H9 (cell line): ENCODE results near the gene HAUS2. TPM values are rescaled to one million over a fixed set of nuclear protein-coding genes. Genes with fewer than 3 reads are reported as not detected.

Source experiments
- DNase-seq: peaks from one replicate; pipeline ENCODE4 v3.0.0-alpha.2; 2017
- H2AFZ ChIP-seq: one replicate; pipeline ENCODE4 v1.6.1; 2013; ENCODE audit warnings: mild to moderate bottlenecking, low read length, control low read depth, moderate library complexity
- H2AK5ac ChIP-seq: 2 replicates; pipeline ENCODE4 v1.6.1; 2013; ENCODE audit warnings: low read length, control low read depth, mixed read lengths; ENCODE audit not compliant: insufficient read length
- H2BK120ac ChIP-seq: one replicate; pipeline ENCODE4 v1.6.1; 2013; ENCODE audit warnings: low read depth, mild to moderate bottlenecking, low read length, control low read depth, inconsistent platforms; ENCODE audit not compliant: poor library complexity, severe bottlenecking
- H2BK12ac ChIP-seq: 2 replicates; pipeline ENCODE4 v1.6.1; 2013; ENCODE audit warnings: low read length, control low read depth, mixed read lengths, low read depth; ENCODE audit not compliant: insufficient read length
- H2BK15ac ChIP-seq: 2 replicates; pipeline ENCODE4 v1.6.1; 2013; ENCODE audit warnings: low read depth, low read length, control low read depth
- H2BK20ac ChIP-seq: one replicate; pipeline ENCODE4 v1.6.1; 2013; ENCODE audit warnings: low read depth, mild to moderate bottlenecking, low read length, control low read depth, inconsistent platforms; ENCODE audit not compliant: poor library complexity, severe bottlenecking
- H2BK5ac ChIP-seq: 2 replicates; pipeline ENCODE4 v1.6.1; 2013; ENCODE audit warnings: low read length, control low read depth, mixed read lengths; ENCODE audit not compliant: insufficient read length
- H3K14ac ChIP-seq: 2 replicates; pipeline ENCODE4 v1.6.1; 2013; ENCODE audit warnings: low read length, control low read depth; ENCODE audit not compliant: insufficient read depth
- H3K18ac ChIP-seq: 2 replicates; pipeline ENCODE4 v1.6.1; 2013; ENCODE audit warnings: low read depth, mild to moderate bottlenecking, mixed read lengths, low read length, control low read depth; ENCODE audit not compliant: insufficient read length
- H3K23ac ChIP-seq: 2 replicates; pipeline ENCODE4 v1.6.1; 2013; ENCODE audit warnings: low read length, control low read depth, mixed read lengths, low read depth; ENCODE audit not compliant: insufficient read length
- H3K23me2 ChIP-seq: 2 replicates; pipeline ENCODE4 v1.6.1; 2013; ENCODE audit warnings: low read depth, mild to moderate bottlenecking, mixed read lengths, low read length, control low read depth; ENCODE audit not compliant: insufficient read length, poor library complexity, severe bottlenecking
- H3K27ac ChIP-seq: 2 replicates; pipeline ENCODE4 v1.5.1; 2013; ENCODE audit warnings: low read length, control low read depth, mixed read lengths, low read depth; ENCODE audit not compliant: insufficient read length
- H3K27me3 ChIP-seq: 2 replicates; pipeline ENCODE4 v1.6.1; 2013; ENCODE audit warnings: low read length, control low read depth, inconsistent platforms; ENCODE audit not compliant: insufficient read depth
- H3K4ac ChIP-seq: 2 replicates; pipeline ENCODE4 v1.6.1; 2013; ENCODE audit warnings: low read depth, mild to moderate bottlenecking, control low read depth, inconsistent platforms, low read length, moderate library complexity
- H3K4me1 ChIP-seq: 2 replicates; pipeline ENCODE4 v1.6.1; 2013; ENCODE audit warnings: low read length, control low read depth, inconsistent platforms; ENCODE audit not compliant: insufficient read depth
- H3K4me2 ChIP-seq: 2 replicates; pipeline ENCODE4 v1.6.1; 2013; ENCODE audit warnings: low read length, control low read depth, mixed read lengths; ENCODE audit not compliant: insufficient read length, insufficient read depth
- H3K56ac ChIP-seq: 2 replicates; pipeline ENCODE4 v1.6.1; 2013; ENCODE audit warnings: low read depth, mild to moderate bottlenecking, mixed read lengths, low read length, control low read depth; ENCODE audit not compliant: insufficient read length
- H3K79me1 ChIP-seq: 2 replicates; pipeline ENCODE4 v1.6.1; 2013; ENCODE audit warnings: low read depth, mild to moderate bottlenecking, moderate library complexity, low read length, control low read depth, inconsistent platforms; ENCODE audit not compliant: insufficient read depth, poor library complexity, severe bottlenecking
- H3K79me2 ChIP-seq: 2 replicates; pipeline ENCODE4 v1.6.1; 2013; ENCODE audit warnings: low read length, control low read depth, inconsistent platforms; ENCODE audit not compliant: insufficient read depth
- H3K9ac ChIP-seq: 2 replicates; pipeline ENCODE4 v1.6.1; 2013; ENCODE audit warnings: low read length, control low read depth, mixed read lengths; ENCODE audit not compliant: insufficient read length; ENCODE audit errors: extremely low read depth
- H3K9me3 ChIP-seq: one replicate; pipeline ENCODE4 v1.6.1; 2013; ENCODE audit warnings: low read depth, low read length, inconsistent platforms; ENCODE audit not compliant: control insufficient read depth
- H3T11ph ChIP-seq: one replicate; pipeline ENCODE4 v1.6.1; 2013; ENCODE audit warnings: mild to moderate bottlenecking, low read length, control low read depth, inconsistent platforms
- H4K20me1 ChIP-seq: one replicate; pipeline ENCODE4 v1.6.1; 2013; ENCODE audit not compliant: control insufficient read depth, insufficient read length, insufficient read depth
- H4K5ac ChIP-seq: 2 replicates; pipeline ENCODE4 v1.6.1; 2013; ENCODE audit warnings: low read depth, mild to moderate bottlenecking, mixed read lengths, low read length, control low read depth; ENCODE audit not compliant: insufficient read length
- H4K8ac ChIP-seq: replicated peaks from 2 replicates; pipeline ENCODE4 v1.6.1; 2013; ENCODE audit warnings: low read length, control low read depth, mixed read lengths, low read depth; ENCODE audit not compliant: insufficient read length
- H4K91ac ChIP-seq: 2 replicates; pipeline ENCODE4 v1.6.1; 2013; ENCODE audit warnings: low read depth, mild to moderate bottlenecking, moderate library complexity, mixed read lengths, low read length, control low read depth; ENCODE audit not compliant: insufficient read length
- H3K27ac Mint-ChIP-seq, 3 experiments: 2 replicates in 2 of 3; 3 replicates in 1 of 3; pipeline ENCODE4 v1.8.0; 2020 to 2021; ENCODE audit warnings: mixed read lengths in 3 of 3, mild to moderate bottlenecking in 1 of 3, moderate library complexity in 1 of 3
- H3K27me3 Mint-ChIP-seq: 2 replicates; pipeline ENCODE4 v1.8.0; 2021; ENCODE audit warnings: low read depth, mild to moderate bottlenecking, moderate library complexity, mixed read lengths
- H3K36me3 Mint-ChIP-seq, 3 experiments: 2 replicates in 2 of 3; 3 replicates in 1 of 3; pipeline ENCODE4 v1.8.0; 2020 to 2021; ENCODE audit warnings: low read depth in 3 of 3, mixed read lengths in 3 of 3; ENCODE audit not compliant: insufficient read depth in 1 of 3
- H3K4me1 Mint-ChIP-seq, 2 experiments: 2 replicates each; pipeline ENCODE4 v1.8.0; 2020; ENCODE audit warnings: mixed read lengths in 2 of 2
- H3K4me3 Mint-ChIP-seq, 2 experiments: 2 replicates in 1 of 2; 3 replicates in 1 of 2; pipeline ENCODE4 v1.8.0; 2020 to 2021; ENCODE audit warnings: mild to moderate bottlenecking in 2 of 2, mixed read lengths in 2 of 2, moderate library complexity in 1 of 2
- H3K9me3 Mint-ChIP-seq, 2 experiments: 2 replicates in 1 of 2; 3 replicates in 1 of 2; pipeline ENCODE4 v1.8.0; 2020; ENCODE audit warnings: mild to moderate bottlenecking in 2 of 2, mixed read lengths in 2 of 2, moderate library complexity in 1 of 2
- WGBS: extraction: QIAGEN DNeasy Blood & Tissue Kit; methylation state at CpG from one replicate; pipeline ENCODE4 v1.1.7; 2013; ENCODE audit warnings: missing lambda C conversion rate, low lambda C conversion rate, mixed read lengths; ENCODE audit not compliant: insufficient read length; ENCODE audit errors: extremely low coverage; 5-methylcytosine and 5-hydroxymethylcytosine counted together
- total RNA-seq: library from RNA; stranded (reverse); gene quantifications from 2 replicates; pipeline ENCODE4 v1.2.1, GENCODE V29; 2021
- TF ChIP-seq, protein P1 (sequence below): fragments of 200-600 bp; sonication (generic); conservative IDR thresholded peaks from 3 replicates; pipeline ENCODE4 v1.8.0; 2021; ENCODE audit warnings: antibody characterized with exemption, mild to moderate bottlenecking

The HAUS2 gene
- total RNA-seq, 1 experiment from 2014 or later = 42.5 TPM

DNA sequence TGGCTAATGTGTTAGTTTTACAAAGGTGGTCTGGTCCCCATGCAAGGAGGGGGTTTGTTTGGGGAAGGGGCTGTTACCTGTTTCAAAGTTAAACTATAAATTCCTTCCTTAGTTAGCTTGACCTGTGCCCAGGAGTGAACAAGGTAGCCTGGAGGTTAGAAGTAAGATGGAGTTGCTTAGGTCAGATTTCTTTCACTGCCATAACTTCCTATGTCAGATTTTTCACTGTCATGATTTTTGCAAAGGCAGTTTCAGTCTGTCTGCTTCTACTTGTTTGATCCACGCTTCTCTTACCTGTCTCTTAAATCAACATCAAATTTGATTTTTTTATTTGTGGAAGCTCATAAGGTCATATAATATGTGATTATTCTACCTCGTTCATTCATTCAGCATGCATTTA lies 55.3 kb downstream of the HAUS2 start:
- Histone ChIP-seq H4K5ac (no peak overlapping the region), H4K8ac (no peak overlapping the region), H3K4ac (no peak overlapping the region), H3K23me2 (no peaks in the 10 kb centered on the region), H3K56ac (no peak overlapping the region), H4K91ac (no peak overlapping the region), H3K9me3 (peaks cover 8% of the 10 kb centered on the region), H2BK12ac (no peak overlapping the region), H2AK5ac (no peak overlapping the region), H3K18ac (no peak overlapping the region), H2BK15ac (no peak overlapping the region), H2BK120ac (no peak overlapping the region), H3K9ac (no peak overlapping the region), H3K4me1 (no peaks in the 10 kb centered on the region), H3T11ph (no peak overlapping the region), H3K79me1 (no peaks in the 10 kb centered on the region), H3K79me2 (no peaks in the 10 kb centered on the region), H3K27ac (no peak overlapping the region), H2BK20ac (no peak overlapping the region), H3K14ac (no peak overlapping the region), H4K20me1 (no peaks in the 10 kb centered on the region), H2BK5ac (no peak overlapping the region), H3K4me2 (no peak overlapping the region), H3K23ac (no peak overlapping the region), H3K27me3 (no peaks in the 10 kb centered on the region), H2AFZ (no peak overlapping the region)
- Mint-ChIP-seq H3K4me1 (peaks cover 5 to 6% of the 10 kb centered on the region in 2 experiments; a peak in 3 of 4 replicates), H3K9me3 (peaks cover 12 to 20% of the 10 kb centered on the region in 2 experiments), H3K27me3 (no peaks in the 10 kb centered on the region), H3K4me3 (no peak overlapping the region), H3K36me3 (peaks cover 17 to 22% (median 18%) of the 10 kb centered on the region in 3 experiments), H3K27ac (peak overlapping the region in 1 of 3 experiments; percentile 21; a peak in 1 of 7 replicates)
- TF ChIP-seq, protein P1, sequence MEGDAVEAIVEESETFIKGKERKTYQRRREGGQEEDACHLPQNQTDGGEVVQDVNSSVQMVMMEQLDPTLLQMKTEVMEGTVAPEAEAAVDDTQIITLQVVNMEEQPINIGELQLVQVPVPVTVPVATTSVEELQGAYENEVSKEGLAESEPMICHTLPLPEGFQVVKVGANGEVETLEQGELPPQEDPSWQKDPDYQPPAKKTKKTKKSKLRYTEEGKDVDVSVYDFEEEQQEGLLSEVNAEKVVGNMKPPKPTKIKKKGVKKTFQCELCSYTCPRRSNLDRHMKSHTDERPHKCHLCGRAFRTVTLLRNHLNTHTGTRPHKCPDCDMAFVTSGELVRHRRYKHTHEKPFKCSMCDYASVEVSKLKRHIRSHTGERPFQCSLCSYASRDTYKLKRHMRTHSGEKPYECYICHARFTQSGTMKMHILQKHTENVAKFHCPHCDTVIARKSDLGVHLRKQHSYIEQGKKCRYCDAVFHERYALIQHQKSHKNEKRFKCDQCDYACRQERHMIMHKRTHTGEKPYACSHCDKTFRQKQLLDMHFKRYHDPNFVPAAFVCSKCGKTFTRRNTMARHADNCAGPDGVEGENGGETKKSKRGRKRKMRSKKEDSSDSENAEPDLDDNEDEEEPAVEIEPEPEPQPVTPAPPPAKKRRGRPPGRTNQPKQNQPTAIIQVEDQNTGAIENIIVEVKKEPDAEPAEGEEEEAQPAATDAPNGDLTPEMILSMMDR = no peak
- no CpG with 5 or more reads among the region's 2 CpGs for WGBS
- DNase-seq = no peak
